C4-2B (cell line): ENCODE results near the gene SLC4A1AP.

Experiments used
- ZFX ChIP-seq: fragments of 450-650 bp; IDR thresholded peaks from 2 replicates; pipeline ENCODE4 v1.6.1; 2017
- TF ChIP-seq, protein P1 (sequence below): fragments of 450-650 bp; conservative IDR thresholded peaks from 2 replicates; pipeline ENCODE4 v1.5.1; 2017; ENCODE audit warnings: mild to moderate bottlenecking

DNA sequence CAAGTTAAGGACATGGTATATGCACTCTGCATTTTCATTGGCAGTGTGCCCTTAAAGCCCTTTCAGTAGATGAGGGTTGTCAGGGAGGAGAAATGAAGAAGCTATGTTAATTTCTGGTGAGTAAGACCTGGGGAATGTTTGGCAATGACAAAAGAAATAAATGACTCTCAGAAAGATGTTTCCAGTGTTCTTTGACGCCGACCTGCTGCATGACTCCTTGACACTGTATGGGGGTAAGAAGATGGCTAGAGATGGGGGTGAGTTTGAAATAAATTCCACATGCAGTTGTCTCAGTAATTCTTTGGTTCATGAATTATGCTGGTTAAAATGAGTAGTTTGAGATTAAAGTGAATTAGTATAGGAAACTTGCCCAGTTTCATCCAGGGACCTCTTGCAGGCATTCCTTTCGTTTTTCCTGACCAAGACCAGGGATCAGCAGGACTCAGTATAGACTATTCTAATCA is 40.7 kb upstream of the SLC4A1AP start:
- TF ChIP-seq, protein P1, sequence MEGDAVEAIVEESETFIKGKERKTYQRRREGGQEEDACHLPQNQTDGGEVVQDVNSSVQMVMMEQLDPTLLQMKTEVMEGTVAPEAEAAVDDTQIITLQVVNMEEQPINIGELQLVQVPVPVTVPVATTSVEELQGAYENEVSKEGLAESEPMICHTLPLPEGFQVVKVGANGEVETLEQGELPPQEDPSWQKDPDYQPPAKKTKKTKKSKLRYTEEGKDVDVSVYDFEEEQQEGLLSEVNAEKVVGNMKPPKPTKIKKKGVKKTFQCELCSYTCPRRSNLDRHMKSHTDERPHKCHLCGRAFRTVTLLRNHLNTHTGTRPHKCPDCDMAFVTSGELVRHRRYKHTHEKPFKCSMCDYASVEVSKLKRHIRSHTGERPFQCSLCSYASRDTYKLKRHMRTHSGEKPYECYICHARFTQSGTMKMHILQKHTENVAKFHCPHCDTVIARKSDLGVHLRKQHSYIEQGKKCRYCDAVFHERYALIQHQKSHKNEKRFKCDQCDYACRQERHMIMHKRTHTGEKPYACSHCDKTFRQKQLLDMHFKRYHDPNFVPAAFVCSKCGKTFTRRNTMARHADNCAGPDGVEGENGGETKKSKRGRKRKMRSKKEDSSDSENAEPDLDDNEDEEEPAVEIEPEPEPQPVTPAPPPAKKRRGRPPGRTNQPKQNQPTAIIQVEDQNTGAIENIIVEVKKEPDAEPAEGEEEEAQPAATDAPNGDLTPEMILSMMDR, result no peak
- no peak for TF ChIP-seq ZFX
